ENCODE measurements around the gene TREH.
"Not testable (repeated sequence)": the region's sequence is repeated elsewhere in the genome, so short reads cannot be mapped to it uniquely, and the experiment has no call there.

Gene TREH

GRCh38 chr11:118694771-118695170 is 15.3 kb upstream of the TREH start:
- H3K4me3 ChIP-seq (ENCODE audit: low read length): no peak overlapping the region
- peaks cover 9% of the 10 kb centered on the region for H3K4me1 ChIP-seq (ENCODE audit: control insufficient read depth, low read depth, low read length)
- H3K27ac ChIP-seq (ENCODE audit: low read length): no peak overlapping the region
- no peaks in the 10 kb centered on the region for H3K27me3 ChIP-seq (ENCODE audit: control insufficient read depth, insufficient read depth, low read length)
- no peaks in the 10 kb centered on the region for H3K36me3 ChIP-seq (ENCODE audit: control insufficient read depth, low read depth, low read length)
- no peak overlapping the region for H3K9ac ChIP-seq (ENCODE audit: low read length)
- no peaks in the 10 kb centered on the region for H3K9me3 ChIP-seq (ENCODE audit: control insufficient read depth, low read depth, low read length)

- no peak overlapping the region for H3K9ac ChIP-seq (ENCODE audit: low read length)
- no peak overlapping the region for H3K4me3 ChIP-seq (ENCODE audit: low read length)
- no peaks in the 10 kb centered on the region for H3K36me3 ChIP-seq (ENCODE audit: control insufficient read depth, low read depth, low read length)
- no peak overlapping the region for H3K27ac ChIP-seq (ENCODE audit: low read length)
- no peaks in the 10 kb centered on the region for H3K9me3 ChIP-seq (ENCODE audit: control insufficient read depth, low read depth, low read length)
- peaks cover 9% of the 10 kb centered on the region for H3K4me1 ChIP-seq (ENCODE audit: control insufficient read depth, low read depth, low read length)
- no peaks in the 10 kb centered on the region for H3K27me3 ChIP-seq (ENCODE audit: control insufficient read depth, insufficient read depth, low read length)
Observed at GRCh38 chr11:118694185-118694584, 14.7 kb upstream of the TREH start.

GRCh38 chr11:118691926-118692830 is 12.7 kb upstream of the TREH start:
- H3K36me3 ChIP-seq (ENCODE audit: control insufficient read depth, low read depth, low read length): no peaks in the 10 kb centered on the region
- no peak overlapping the region for H3K9ac ChIP-seq (ENCODE audit: low read length)
- no peak overlapping the region for H3K4me3 ChIP-seq (ENCODE audit: low read length)
- H3K27ac ChIP-seq (ENCODE audit: low read length): no peak overlapping the region
- no peaks in the 10 kb centered on the region for H3K9me3 ChIP-seq (ENCODE audit: control insufficient read depth, low read depth, low read length)
- H3K27me3 ChIP-seq (ENCODE audit: control insufficient read depth, insufficient read depth, low read length): no peaks in the 10 kb centered on the region
- H3K4me1 ChIP-seq (ENCODE audit: control insufficient read depth, low read depth, low read length): peaks cover 9% of the 10 kb centered on the region

GRCh38 chr11:118690553-118691304 is 11.3 kb upstream of the TREH start:
- Histone ChIP-seq H3K4me3 (ENCODE audit: low read length) (no peak overlapping the region), H3K9me3 (ENCODE audit: control insufficient read depth, low read depth, low read length) (no peaks in the 10 kb centered on the region), H3K36me3 (ENCODE audit: control insufficient read depth, low read depth, low read length) (no peaks in the 10 kb centered on the region), H3K27me3 (ENCODE audit: control insufficient read depth, insufficient read depth, low read length) (no peaks in the 10 kb centered on the region), H3K9ac (ENCODE audit: low read length) (no peak overlapping the region), H3K27ac (ENCODE audit: low read length) (no peak overlapping the region), H3K4me1 (ENCODE audit: control insufficient read depth, low read depth, low read length) (peaks cover 9% of the 10 kb centered on the region)

GRCh38 chr11:118689852-118690552 is 10.6 kb upstream of the TREH start:
- Histone ChIP-seq H3K9ac (ENCODE audit: low read length) (no peak overlapping the region), H3K9me3 (ENCODE audit: control insufficient read depth, low read depth, low read length) (no peaks in the 10 kb centered on the region), H3K36me3 (ENCODE audit: control insufficient read depth, low read depth, low read length) (no peaks in the 10 kb centered on the region), H3K4me3 (ENCODE audit: low read length) (peak overlapping the region; percentile 65), H3K4me1 (ENCODE audit: control insufficient read depth, low read depth, low read length) (peaks cover 9% of the 10 kb centered on the region), H3K27me3 (ENCODE audit: control insufficient read depth, insufficient read depth, low read length) (no peaks in the 10 kb centered on the region), H3K27ac (ENCODE audit: low read length) (no peak overlapping the region)

- no peaks in the 10 kb centered on the region for H3K36me3 ChIP-seq (ENCODE audit: control insufficient read depth, low read depth, low read length)
- H3K27me3 ChIP-seq (ENCODE audit: control insufficient read depth, insufficient read depth, low read length): no peaks in the 10 kb centered on the region
- peaks cover 9% of the 10 kb centered on the region for H3K4me1 ChIP-seq (ENCODE audit: control insufficient read depth, low read depth, low read length)
- H3K27ac ChIP-seq (ENCODE audit: low read length): no peak overlapping the region
- H3K9ac ChIP-seq (ENCODE audit: low read length): no peak overlapping the region
- no peak overlapping the region for H3K4me3 ChIP-seq (ENCODE audit: low read length)
- no peaks in the 10 kb centered on the region for H3K9me3 ChIP-seq (ENCODE audit: control insufficient read depth, low read depth, low read length)
Observed at GRCh38 chr11:118689503-118689851, 10.0 kb upstream of the TREH start.

- H3K9me3 ChIP-seq (ENCODE audit: control insufficient read depth, low read depth, low read length): no peaks in the 10 kb centered on the region
- H3K36me3 ChIP-seq (ENCODE audit: control insufficient read depth, low read depth, low read length): no peaks in the 10 kb centered on the region
- H3K27ac ChIP-seq (ENCODE audit: low read length): no peak overlapping the region
- peaks cover 9% of the 10 kb centered on the region for H3K4me1 ChIP-seq (ENCODE audit: control insufficient read depth, low read depth, low read length)
- no peaks in the 10 kb centered on the region for H3K27me3 ChIP-seq (ENCODE audit: control insufficient read depth, insufficient read depth, low read length)
- H3K9ac ChIP-seq (ENCODE audit: low read length): no peak overlapping the region
- no peak overlapping the region for H3K4me3 ChIP-seq (ENCODE audit: low read length)
Observed at GRCh38 chr11:118688851-118689502, 9.5 kb upstream of the TREH start.

GRCh38 chr11:118688339-118688738 is 8.9 kb upstream of the TREH start:
- H3K4me3 ChIP-seq (ENCODE audit: low read length); H3K27me3 ChIP-seq (ENCODE audit: control insufficient read depth, insufficient read depth, low read length); H3K9ac ChIP-seq (ENCODE audit: low read length); H3K4me1 ChIP-seq (ENCODE audit: control insufficient read depth, low read depth, low read length); H3K27ac ChIP-seq (ENCODE audit: low read length); H3K36me3 ChIP-seq (ENCODE audit: control insufficient read depth, low read depth, low read length); H3K9me3 ChIP-seq (ENCODE audit: control insufficient read depth, low read depth, low read length): not testable (repeated sequence)

- no peak overlapping the region for H3K4me3 ChIP-seq (ENCODE audit: low read length)
- no peaks in the 10 kb centered on the region for H3K27me3 ChIP-seq (ENCODE audit: control insufficient read depth, insufficient read depth, low read length)
- no peak overlapping the region for H3K9ac ChIP-seq (ENCODE audit: low read length)
- peaks cover 8% of the 10 kb centered on the region for H3K4me1 ChIP-seq (ENCODE audit: control insufficient read depth, low read depth, low read length)
- H3K36me3 ChIP-seq (ENCODE audit: control insufficient read depth, low read depth, low read length): no peaks in the 10 kb centered on the region
- no peak overlapping the region for H3K27ac ChIP-seq (ENCODE audit: low read length)
- H3K9me3 ChIP-seq (ENCODE audit: control insufficient read depth, low read depth, low read length): no peaks in the 10 kb centered on the region
Observed at GRCh38 chr11:118687906-118688305, 8.5 kb upstream of the TREH start.

- no peaks in the 10 kb centered on the region for H3K27me3 ChIP-seq (ENCODE audit: control insufficient read depth, insufficient read depth, low read length)
- no peaks in the 10 kb centered on the region for H3K36me3 ChIP-seq (ENCODE audit: control insufficient read depth, low read depth, low read length)
- no peaks in the 10 kb centered on the region for H3K9me3 ChIP-seq (ENCODE audit: control insufficient read depth, low read depth, low read length)
- no peak overlapping the region for H3K4me3 ChIP-seq (ENCODE audit: low read length)
- H3K27ac ChIP-seq (ENCODE audit: low read length): no peak overlapping the region
- H3K9ac ChIP-seq (ENCODE audit: low read length): no peak overlapping the region
- no peaks in the 10 kb centered on the region for H3K4me1 ChIP-seq (ENCODE audit: control insufficient read depth, low read depth, low read length)
Observed at GRCh38 chr11:118684187-118684586, 4.7 kb upstream of the TREH start.

- H3K4me1 ChIP-seq (ENCODE audit: control insufficient read depth, low read depth, low read length); H3K4me3 ChIP-seq (ENCODE audit: low read length); H3K9ac ChIP-seq (ENCODE audit: low read length); H3K9me3 ChIP-seq (ENCODE audit: control insufficient read depth, low read depth, low read length); H3K27ac ChIP-seq (ENCODE audit: low read length); H3K27me3 ChIP-seq (ENCODE audit: control insufficient read depth, insufficient read depth, low read length); H3K36me3 ChIP-seq (ENCODE audit: control insufficient read depth, low read depth, low read length): not testable (repeated sequence)
Observed at GRCh38 chr11:118682939-118683338, 3.5 kb upstream of the TREH start.
